BJ (cell line): ENCODE data around the gene ARSB. TPM values are rescaled to one million over a fixed set of nuclear protein-coding genes. Genes with fewer than 3 reads are reported as not detected.

Experiments used
- CTCF ChIA-PET: fragments of 350-600 bp; formaldehyde crosslinking; extraction: SDS; loops from one replicate; lab custom pipeline; 2021; ENCODE audit warnings: antibody characterized with exemption, inconsistent platforms; lab: Yijun Ruan, JAX
- POLR2A ChIA-PET: fragments of 300-600 bp; sonication (Branson Sonifier 250); formaldehyde crosslinking; extraction: SDS; loops from one replicate; lab custom pipeline; 2021; ENCODE audit warnings: antibody characterized with exemption; lab: Charles Lee
- DNase-seq: peaks from one replicate; pipeline ENCODE4 v3.0.0-alpha.2; 2011; ENCODE audit warnings: low read depth
- H3K27me3 ChIP-seq: 2 replicates; pipeline ENCODE4 v1.6.0; 2011; ENCODE audit warnings: low read length; ENCODE audit not compliant: control insufficient read depth, insufficient read depth
- H3K36me3 ChIP-seq: 2 replicates; pipeline ENCODE4 v1.5.1; 2011; ENCODE audit warnings: low read length; ENCODE audit not compliant: control insufficient read depth, insufficient read depth
- H3K4me3 ChIP-seq: 2 replicates; pipeline ENCODE4 v1.5.1; 2011; ENCODE audit warnings: low read depth, mild to moderate bottlenecking, control low read depth, low read length
- polyA plus RNA-seq: library from polyadenylated mRNA; depleted of rRNA; stranded (reverse); fragments of >200 nt; gene quantifications from 2 replicates; pipeline ENCODE4 v1.2.3, GENCODE V29; 2011
- TF ChIP-seq, protein P1 (sequence below): IDR thresholded peaks from 2 replicates; pipeline ENCODE4 v1.5.1; 2011; ENCODE audit warnings: low read depth, mild to moderate bottlenecking, control low read depth, inconsistent platforms, low read length, moderate library complexity; ENCODE audit not compliant: insufficient read depth

The ARSB gene
- polyA plus RNA-seq, 1 experiment, result 26.7 TPM

DNA sequence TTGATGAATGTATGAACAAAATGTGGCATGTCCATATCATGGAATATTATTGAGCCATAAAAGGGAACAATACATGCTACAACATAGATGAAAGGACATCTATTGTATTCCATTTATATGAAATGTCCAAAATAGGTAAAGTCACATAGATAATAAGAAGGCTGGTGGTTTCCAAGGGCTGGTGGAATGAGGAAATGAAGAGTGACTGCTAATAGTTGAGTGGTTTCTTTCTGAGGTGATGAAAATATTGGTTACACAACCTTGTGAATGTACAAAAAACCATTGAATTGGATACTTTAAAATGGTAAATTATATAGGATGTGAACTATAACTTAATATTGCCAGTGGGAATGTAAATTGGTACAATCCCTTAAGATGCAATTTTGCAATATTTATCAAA lies 5.2 kb downstream of the ARSB start:
- Histone ChIP-seq H3K4me3 (no peak overlapping the region), H3K36me3 (no peaks in the 10 kb centered on the region), H3K27me3 (no peaks in the 10 kb centered on the region)
- ChIA-PET POLR2A (no interaction called here), CTCF (interaction anchor here (7.7 kb wide), 1 partner anchor 43 kb away, joined by 65 read pairs; no protein-coding TSS in a partner anchor)
- DNase-seq, result no peak
- TF ChIP-seq, protein P1, sequence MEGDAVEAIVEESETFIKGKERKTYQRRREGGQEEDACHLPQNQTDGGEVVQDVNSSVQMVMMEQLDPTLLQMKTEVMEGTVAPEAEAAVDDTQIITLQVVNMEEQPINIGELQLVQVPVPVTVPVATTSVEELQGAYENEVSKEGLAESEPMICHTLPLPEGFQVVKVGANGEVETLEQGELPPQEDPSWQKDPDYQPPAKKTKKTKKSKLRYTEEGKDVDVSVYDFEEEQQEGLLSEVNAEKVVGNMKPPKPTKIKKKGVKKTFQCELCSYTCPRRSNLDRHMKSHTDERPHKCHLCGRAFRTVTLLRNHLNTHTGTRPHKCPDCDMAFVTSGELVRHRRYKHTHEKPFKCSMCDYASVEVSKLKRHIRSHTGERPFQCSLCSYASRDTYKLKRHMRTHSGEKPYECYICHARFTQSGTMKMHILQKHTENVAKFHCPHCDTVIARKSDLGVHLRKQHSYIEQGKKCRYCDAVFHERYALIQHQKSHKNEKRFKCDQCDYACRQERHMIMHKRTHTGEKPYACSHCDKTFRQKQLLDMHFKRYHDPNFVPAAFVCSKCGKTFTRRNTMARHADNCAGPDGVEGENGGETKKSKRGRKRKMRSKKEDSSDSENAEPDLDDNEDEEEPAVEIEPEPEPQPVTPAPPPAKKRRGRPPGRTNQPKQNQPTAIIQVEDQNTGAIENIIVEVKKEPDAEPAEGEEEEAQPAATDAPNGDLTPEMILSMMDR, result no peak

- ChIA-PET POLR2A (no interaction called here), CTCF (no interaction called here)
- no peaks in the 10 kb centered on the region for H3K27me3 ChIP-seq
- TF ChIP-seq, protein P1, result no peak
- no peak for DNase-seq
- no peaks in the 10 kb centered on the region for H3K36me3 ChIP-seq
- H3K4me3 ChIP-seq, result no peak overlapping the region
These were observed 5.9 kb downstream of the ARSB start for GRCh38 chr5:78979117-78979742.

GRCh38 chr5:78975035-78975434 lies 10.1 kb downstream of the ARSB start:
- TF ChIP-seq, protein P1, result no peak
- CTCF ChIA-PET, result no interaction called here
- POLR2A ChIA-PET, result no interaction called here
- no peak overlapping the region for H3K4me3 ChIP-seq
- no peaks in the 10 kb centered on the region for H3K27me3 ChIP-seq
- H3K36me3 ChIP-seq, result no peaks in the 10 kb centered on the region
- no peak for DNase-seq

- Histone ChIP-seq H3K4me3 (no peak overlapping the region), H3K36me3 (no peaks in the 10 kb centered on the region), H3K27me3 (no peaks in the 10 kb centered on the region)
- no peak for DNase-seq
- ChIA-PET CTCF (interaction anchor here (0.6 to 1.1 kb wide), 2 partner anchors 160 to 551 kb away, joined by 4 to 5 read pairs; no protein-coding TSS in a partner anchor), POLR2A (no interaction called here)
- TF ChIP-seq, protein P1, result no peak
These were observed 10.5 kb downstream of the ARSB start for GRCh38 chr5:78974601-78975000.

DNA sequence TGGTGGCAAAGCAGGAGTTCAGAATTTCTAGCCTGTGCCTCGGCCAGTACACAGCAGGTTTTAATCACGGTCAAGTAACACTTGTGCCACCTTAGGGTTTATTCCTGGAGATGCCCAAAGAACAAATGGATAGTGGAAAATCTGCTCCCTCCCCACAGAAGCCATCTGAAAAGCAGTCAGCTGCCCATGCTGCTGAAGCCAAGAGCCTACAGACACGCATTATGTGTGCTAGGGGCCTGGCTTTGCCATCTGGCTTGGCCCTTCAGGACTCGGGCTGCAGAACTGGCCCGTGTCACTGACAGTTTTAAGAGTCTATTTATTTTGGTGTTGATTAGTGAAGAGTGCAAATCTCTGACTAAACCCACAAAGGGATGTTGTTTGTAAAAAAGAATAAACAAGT lies 11.1 kb downstream of the ARSB start:
- CTCF ChIA-PET, result interaction anchor here (0.6 to 1.1 kb wide), 3 partner anchors 9 to 551 kb away, joined by 3 to 5 read pairs (median 4); no protein-coding TSS in a partner anchor
- DNase-seq, result no peak
- POLR2A ChIA-PET, result no interaction called here

More for the DNA sequence above, 11.1 kb downstream of the ARSB start:
- TF ChIP-seq, protein P1, result no peak
- H3K27me3 ChIP-seq, result no peaks in the 10 kb centered on the region
- no peak overlapping the region for H3K4me3 ChIP-seq
- H3K36me3 ChIP-seq, result no peaks in the 10 kb centered on the region
